Umbilical cord (tissue), 2 donors: Measurements from ENCODE around the gene RAB38. TPM values are rescaled to one million over a fixed set of nuclear protein-coding genes. Genes with fewer than 3 reads are reported as not detected.

Source experiments
- DNase-seq: peaks from one replicate; pipeline ENCODE4 v3.0.0-alpha.2; 2015; ENCODE audit warnings: low spot score
- total RNA-seq: library from RNA; depleted of rRNA; stranded (reverse); fragments of >200 nt; gene quantifications from one replicate; pipeline ENCODE4 v1.2.3, GENCODE V29; 2014; ENCODE audit warnings: low replicate concordance; ENCODE audit not compliant: insufficient read depth

Gene RAB38
- total RNA-seq, 1 donor from 2014 or later = 27.7 TPM

GRCh38 chr11:88103337-88104206 is 71.7 kb downstream of the RAB38 start:
- DNase-seq = no peak

GRCh38 chr11:88102598-88102934 is 72.7 kb downstream of the RAB38 start:
- DNase-seq = peak; percentile 48

GRCh38 chr11:88101881-88102597 is 73.2 kb downstream of the RAB38 start:
- DNase-seq = no peak

GRCh38 chr11:88100151-88100550 is 75.1 kb downstream of the RAB38 start:
- peak; percentile 32 for DNase-seq

- DNase-seq = peak; percentile 52
Observed at GRCh38 chr11:88098289-88098688, 77.0 kb downstream of the RAB38 start.

DNA sequence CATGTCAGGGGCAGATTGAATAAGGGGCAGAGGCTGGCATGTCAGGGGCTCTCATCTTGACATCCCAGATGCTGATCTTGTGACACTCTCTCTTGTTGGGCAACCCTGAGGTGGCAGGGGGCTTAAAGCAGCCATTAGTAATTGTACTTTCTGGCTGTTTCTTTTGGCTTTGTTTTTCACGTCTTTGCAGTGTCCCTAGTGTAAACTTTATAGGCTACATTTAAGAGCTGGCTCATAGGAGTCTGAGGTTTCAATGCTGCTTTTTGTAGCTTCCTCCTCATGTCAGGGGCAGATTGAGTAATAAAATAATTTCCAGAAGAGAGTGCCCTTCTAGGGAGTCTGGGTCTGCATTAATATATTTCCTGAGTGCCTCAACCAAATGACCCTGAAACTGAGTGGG is 86.1 kb downstream of the RAB38 start:
- no peak for DNase-seq

DNA sequence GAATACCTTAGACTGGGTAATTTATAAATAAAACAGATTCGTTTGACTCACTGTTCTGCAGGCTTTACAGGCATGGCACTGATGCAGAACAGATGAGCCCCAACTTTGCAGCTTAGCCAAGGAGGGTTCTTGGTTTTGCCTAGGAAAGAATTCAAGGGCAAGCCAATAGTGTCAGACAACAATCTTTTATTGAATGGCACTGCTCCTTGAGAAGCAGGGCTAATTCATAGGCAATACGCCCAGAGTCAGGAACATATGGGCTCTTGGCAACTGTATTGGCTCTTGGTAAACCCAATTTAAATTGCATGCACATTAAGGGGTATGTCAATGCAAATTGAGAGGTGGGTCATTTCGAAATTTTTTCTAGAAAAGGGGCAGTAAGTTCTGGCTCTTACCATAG is 87.9 kb downstream of the RAB38 start:
- DNase-seq = no peak

DNA sequence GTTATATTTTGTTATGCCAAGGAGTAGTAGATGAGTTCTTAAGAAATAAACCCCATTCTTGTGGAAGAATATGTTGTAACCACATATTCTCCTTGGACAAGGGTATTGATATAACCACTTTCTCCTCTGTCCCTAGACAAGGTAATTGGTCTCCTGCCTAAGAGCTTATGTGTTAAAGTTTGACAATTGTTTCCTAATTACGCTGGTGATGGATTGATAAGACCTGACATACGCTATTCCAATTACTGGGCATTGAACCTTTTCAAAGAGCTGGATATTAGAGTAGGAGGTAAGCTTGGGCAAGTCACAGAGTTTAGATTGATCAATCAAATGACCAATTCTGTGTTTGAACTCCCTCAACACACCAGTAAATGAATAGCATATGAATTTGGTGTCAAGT is 88.9 kb downstream of the RAB38 start:
- no peak for DNase-seq

- DNase-seq = no peak
Observed at GRCh38 chr11:88070437-88070836, 104.8 kb downstream of the RAB38 start.

DNA sequence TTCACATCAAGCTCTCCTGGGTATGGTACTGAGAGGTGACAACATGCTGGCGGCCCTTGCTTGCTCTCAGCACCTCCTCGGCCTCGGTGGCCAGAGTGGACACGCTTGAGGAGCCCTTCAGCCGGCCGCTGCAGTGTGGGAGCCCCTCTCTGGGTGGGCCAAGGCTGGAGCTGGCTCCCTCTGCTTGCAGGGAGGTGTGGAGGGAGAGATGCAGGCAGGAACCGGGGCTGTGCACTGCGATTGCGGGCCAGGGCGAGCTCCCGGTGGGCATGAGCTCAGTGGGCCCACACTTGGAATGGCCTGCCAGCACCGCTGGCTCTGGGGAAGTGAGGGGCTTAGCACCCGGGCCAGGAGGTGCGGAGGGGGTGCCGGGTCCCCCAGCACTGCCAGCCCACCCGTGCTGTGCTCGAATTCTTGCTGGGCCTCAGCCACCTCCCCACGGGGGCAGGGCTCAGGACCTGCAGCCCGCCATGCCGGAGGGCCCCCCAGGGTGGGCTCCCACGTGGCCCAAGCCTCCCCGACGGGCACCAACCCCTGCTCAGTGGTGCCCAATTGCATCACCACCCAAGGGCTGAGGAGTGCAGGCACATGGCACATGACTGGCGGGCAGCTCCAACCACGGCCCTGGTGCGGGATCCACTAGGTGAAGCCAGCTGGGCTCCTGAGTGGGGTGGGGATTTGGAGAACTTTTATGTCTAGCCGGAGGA is 106.2 kb downstream of the RAB38 start:
- no peak for DNase-seq

- peak; percentile 22 for DNase-seq
Observed at GRCh38 chr11:88066090-88066489, 109.2 kb downstream of the RAB38 start.

DNA sequence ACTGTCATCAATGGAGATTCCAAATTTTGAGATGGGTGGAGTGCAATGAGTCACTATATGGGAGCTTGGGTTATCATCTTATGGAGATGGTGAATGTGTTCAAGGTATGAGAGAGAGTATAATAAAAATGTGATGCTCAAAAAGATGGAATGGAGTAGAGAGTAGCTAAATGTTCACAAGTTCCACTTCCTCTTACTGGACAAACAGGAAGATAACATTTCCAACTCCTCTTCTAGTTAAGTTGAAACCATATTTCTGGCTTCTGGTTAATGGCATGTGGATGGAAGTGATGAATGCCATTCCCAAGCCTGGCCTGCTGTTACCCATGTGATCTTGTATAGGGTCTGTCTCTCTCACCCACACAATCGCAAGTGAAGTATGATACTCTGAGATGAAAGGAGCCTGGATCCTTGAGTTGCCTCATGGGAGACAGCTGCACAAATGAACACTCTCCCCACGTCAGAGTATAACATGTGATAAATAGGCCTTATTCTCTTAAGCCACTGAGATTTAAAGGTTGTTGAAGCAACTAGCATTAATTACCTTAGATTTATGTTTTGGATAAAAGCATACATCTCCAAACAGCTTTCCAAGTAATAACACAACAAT is 111.0 kb downstream of the RAB38 start:
- no peak for DNase-seq

Other genes starting within 250 kb of the RAB38 start
- gene CTSC, start 162.3 kb upstream of the RAB38 start, total RNA-seq = 108 TPM